ENCODE results near the gene NECTIN2. TPM values are rescaled to one million over a fixed set of nuclear protein-coding genes. Genes with fewer than 3 reads are reported as not detected.

The NECTIN2 gene
- total RNA-seq, 1 experiment from 2014 or later, result 104 TPM

DNA sequence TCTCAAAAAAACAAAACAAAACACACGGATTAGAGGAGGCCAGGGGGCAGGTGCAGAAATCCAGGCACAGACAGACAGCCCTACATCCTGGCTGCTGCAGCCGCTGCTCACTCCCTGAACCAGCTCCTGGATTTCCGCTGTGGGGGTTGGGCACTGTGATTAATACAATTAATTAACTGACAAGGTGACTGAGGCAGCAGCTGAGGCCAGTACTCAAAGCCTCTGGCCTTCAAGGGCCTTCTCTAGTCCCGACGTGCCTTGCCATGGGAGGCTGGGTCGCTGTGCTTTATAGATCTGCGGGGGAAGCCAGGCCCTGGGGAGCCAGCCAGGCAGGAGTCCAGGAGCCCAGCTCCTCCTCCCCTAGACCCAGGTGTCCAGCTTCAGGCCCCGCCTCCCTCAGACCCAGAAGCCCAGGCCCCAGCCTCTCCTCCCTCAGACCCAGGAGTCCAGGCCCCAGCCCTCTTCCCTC, 4.6 kb downstream of the NECTIN2 start:
- Histone ChIP-seq H3K36me3 (ENCODE audit: control insufficient read depth, insufficient read depth, low read length) (peaks cover 6% of the 10 kb centered on the region; the same call in 1 of the 2 replicates), H3K4me3 (ENCODE audit: low read depth in 2 of 2, low read length in 2 of 2) (no peak overlapping the region), H3K27me3 (ENCODE audit: control insufficient read depth, insufficient read depth, low read length) (no peaks in the 10 kb centered on the region), H3K9me3 (ENCODE audit: control insufficient read depth, insufficient read depth, low read depth, low read length) (no peaks in the 10 kb centered on the region), H3K27ac (ENCODE audit: low read length) (no peak overlapping the region), H3K4me1 (ENCODE audit: control insufficient read depth, insufficient read depth, low read length) (peaks cover 23% of the 10 kb centered on the region)
- POLR2A ChIA-PET, result no interaction called here
- no peak for ATAC-seq
- in situ Hi-C loops (cut with HindIII; ENCODE audit: low pct_unique_long_range_greater_than_20kb, low sequenced_read_pairs) (no loop called here), intact Hi-C loops (cut with micrococcal nuclease; ENCODE audit: unreplicated experiment) (no loop called here)
- BruUV-seq (replicated peaks), result no TSS peak
- no peak for DNase-seq (ENCODE audit: low read depth, low spot score)
- CTCF ChIA-PET, result no interaction called here
- TF ChIP-seq, protein P1, sequence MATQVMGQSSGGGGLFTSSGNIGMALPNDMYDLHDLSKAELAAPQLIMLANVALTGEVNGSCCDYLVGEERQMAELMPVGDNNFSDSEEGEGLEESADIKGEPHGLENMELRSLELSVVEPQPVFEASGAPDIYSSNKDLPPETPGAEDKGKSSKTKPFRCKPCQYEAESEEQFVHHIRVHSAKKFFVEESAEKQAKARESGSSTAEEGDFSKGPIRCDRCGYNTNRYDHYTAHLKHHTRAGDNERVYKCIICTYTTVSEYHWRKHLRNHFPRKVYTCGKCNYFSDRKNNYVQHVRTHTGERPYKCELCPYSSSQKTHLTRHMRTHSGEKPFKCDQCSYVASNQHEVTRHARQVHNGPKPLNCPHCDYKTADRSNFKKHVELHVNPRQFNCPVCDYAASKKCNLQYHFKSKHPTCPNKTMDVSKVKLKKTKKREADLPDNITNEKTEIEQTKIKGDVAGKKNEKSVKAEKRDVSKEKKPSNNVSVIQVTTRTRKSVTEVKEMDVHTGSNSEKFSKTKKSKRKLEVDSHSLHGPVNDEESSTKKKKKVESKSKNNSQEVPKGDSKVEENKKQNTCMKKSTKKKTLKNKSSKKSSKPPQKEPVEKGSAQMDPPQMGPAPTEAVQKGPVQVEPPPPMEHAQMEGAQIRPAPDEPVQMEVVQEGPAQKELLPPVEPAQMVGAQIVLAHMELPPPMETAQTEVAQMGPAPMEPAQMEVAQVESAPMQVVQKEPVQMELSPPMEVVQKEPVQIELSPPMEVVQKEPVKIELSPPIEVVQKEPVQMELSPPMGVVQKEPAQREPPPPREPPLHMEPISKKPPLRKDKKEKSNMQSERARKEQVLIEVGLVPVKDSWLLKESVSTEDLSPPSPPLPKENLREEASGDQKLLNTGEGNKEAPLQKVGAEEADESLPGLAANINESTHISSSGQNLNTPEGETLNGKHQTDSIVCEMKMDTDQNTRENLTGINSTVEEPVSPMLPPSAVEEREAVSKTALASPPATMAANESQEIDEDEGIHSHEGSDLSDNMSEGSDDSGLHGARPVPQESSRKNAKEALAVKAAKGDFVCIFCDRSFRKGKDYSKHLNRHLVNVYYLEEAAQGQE (IDR thresholded peaks at IDR 0.05; ENCODE audit: insufficient read depth in 1 of 2, low read depth in 2 of 2, low read length in 1 of 2), result no peak
- TF ChIP-seq, protein P2, sequence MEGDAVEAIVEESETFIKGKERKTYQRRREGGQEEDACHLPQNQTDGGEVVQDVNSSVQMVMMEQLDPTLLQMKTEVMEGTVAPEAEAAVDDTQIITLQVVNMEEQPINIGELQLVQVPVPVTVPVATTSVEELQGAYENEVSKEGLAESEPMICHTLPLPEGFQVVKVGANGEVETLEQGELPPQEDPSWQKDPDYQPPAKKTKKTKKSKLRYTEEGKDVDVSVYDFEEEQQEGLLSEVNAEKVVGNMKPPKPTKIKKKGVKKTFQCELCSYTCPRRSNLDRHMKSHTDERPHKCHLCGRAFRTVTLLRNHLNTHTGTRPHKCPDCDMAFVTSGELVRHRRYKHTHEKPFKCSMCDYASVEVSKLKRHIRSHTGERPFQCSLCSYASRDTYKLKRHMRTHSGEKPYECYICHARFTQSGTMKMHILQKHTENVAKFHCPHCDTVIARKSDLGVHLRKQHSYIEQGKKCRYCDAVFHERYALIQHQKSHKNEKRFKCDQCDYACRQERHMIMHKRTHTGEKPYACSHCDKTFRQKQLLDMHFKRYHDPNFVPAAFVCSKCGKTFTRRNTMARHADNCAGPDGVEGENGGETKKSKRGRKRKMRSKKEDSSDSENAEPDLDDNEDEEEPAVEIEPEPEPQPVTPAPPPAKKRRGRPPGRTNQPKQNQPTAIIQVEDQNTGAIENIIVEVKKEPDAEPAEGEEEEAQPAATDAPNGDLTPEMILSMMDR (IDR thresholded peaks at IDR 0.05), result no peak
- TF ChIP-seq SIN3A (IDR thresholded peaks at IDR 0.05; ENCODE audit: borderline replicate concordance, insufficient read depth, low read depth, low read length) (no peak), TCF7L2 (IDR thresholded peaks at IDR 0.05; ENCODE audit: low read depth, low read length) (no peak), POLR2AphosphoS5 (IDR thresholded peaks at IDR 0.05; ENCODE audit: low read depth, low read length) (no peak)

DNA sequence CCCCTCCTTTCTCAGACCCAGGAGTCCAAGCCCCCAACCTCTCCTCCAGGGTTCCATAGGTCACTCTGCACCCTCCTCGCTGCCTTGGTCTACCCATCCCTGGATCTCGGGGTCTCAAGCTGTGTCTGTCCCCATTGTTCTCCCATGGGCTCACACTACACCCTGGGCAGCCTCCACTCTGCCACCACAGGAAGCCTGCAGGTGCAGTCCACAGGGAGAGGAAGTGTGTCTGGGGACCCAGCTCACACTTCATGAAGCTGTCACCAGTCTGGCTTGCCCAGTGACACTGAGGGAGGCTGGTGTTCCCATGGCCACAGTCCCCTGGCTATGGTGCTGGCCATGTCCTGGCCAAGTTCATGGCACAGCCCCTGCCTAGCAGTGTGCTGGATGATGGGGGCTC, 5.3 kb downstream of the NECTIN2 start:
- BruUV-seq (replicated peaks), result no TSS peak
- in situ Hi-C loops (cut with HindIII; ENCODE audit: low pct_unique_long_range_greater_than_20kb, low sequenced_read_pairs), result no loop called here
- Histone ChIP-seq H3K27me3 (ENCODE audit: control insufficient read depth, insufficient read depth, low read length) (no peaks in the 10 kb centered on the region), H3K4me3 (ENCODE audit: low read depth in 2 of 2, low read length in 2 of 2) (no peak overlapping the region), H3K27ac (ENCODE audit: low read length) (no peak overlapping the region), H3K9me3 (ENCODE audit: control insufficient read depth, insufficient read depth, low read depth, low read length) (no peaks in the 10 kb centered on the region), H3K36me3 (ENCODE audit: control insufficient read depth, insufficient read depth, low read length) (peaks cover 6% of the 10 kb centered on the region; the same call in 1 of the 2 replicates), H3K4me1 (ENCODE audit: control insufficient read depth, insufficient read depth, low read length) (peaks cover 30% of the 10 kb centered on the region)
- ChIA-PET POLR2A (no interaction called here), CTCF (no interaction called here)
- TF ChIP-seq, protein P2 (IDR thresholded peaks at IDR 0.05), result no peak
- no peak for TF ChIP-seq POLR2AphosphoS5 (IDR thresholded peaks at IDR 0.05; ENCODE audit: low read depth, low read length)
- no peak for TF ChIP-seq TCF7L2 (IDR thresholded peaks at IDR 0.05; ENCODE audit: low read depth, low read length)
- TF ChIP-seq, protein P1 (IDR thresholded peaks at IDR 0.05; ENCODE audit: insufficient read depth in 1 of 2, low read depth in 2 of 2, low read length in 1 of 2), result no peak
- TF ChIP-seq SIN3A (IDR thresholded peaks at IDR 0.05; ENCODE audit: borderline replicate concordance, insufficient read depth, low read depth, low read length), result no peak
- no peak for DNase-seq (ENCODE audit: low read depth, low spot score)
- no peak for ATAC-seq
- intact Hi-C loops (cut with micrococcal nuclease; ENCODE audit: unreplicated experiment), result no loop called here
